Lower leg skin (tissue), 3 donors: ENCODE results near the gene PANK1.

Experiments
- POLR2A ChIP-seq, 2 donors: fragments of 450-650 bp; IDR thresholded peaks; one replicate each; pipeline ENCODE4 v1.6.1; 2016 to 2017; ENCODE audit warnings: antibody characterized with exemption in 2 of 2, mild to moderate bottlenecking in 1 of 2, moderate library complexity in 1 of 2
- TF ChIP-seq, protein P1 (sequence below), 3 donors: fragments of 450-650 bp; IDR thresholded peaks; one replicate each; pipeline ENCODE4 v1.5.1; 2016; ENCODE audit warnings: antibody characterized with exemption in 3 of 3, mild to moderate bottlenecking in 3 of 3, moderate library complexity in 2 of 3

- TF ChIP-seq, protein P1, sequence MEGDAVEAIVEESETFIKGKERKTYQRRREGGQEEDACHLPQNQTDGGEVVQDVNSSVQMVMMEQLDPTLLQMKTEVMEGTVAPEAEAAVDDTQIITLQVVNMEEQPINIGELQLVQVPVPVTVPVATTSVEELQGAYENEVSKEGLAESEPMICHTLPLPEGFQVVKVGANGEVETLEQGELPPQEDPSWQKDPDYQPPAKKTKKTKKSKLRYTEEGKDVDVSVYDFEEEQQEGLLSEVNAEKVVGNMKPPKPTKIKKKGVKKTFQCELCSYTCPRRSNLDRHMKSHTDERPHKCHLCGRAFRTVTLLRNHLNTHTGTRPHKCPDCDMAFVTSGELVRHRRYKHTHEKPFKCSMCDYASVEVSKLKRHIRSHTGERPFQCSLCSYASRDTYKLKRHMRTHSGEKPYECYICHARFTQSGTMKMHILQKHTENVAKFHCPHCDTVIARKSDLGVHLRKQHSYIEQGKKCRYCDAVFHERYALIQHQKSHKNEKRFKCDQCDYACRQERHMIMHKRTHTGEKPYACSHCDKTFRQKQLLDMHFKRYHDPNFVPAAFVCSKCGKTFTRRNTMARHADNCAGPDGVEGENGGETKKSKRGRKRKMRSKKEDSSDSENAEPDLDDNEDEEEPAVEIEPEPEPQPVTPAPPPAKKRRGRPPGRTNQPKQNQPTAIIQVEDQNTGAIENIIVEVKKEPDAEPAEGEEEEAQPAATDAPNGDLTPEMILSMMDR (IDR thresholded peaks at IDR 0.05), result no peak
- no peak for TF ChIP-seq POLR2A (IDR thresholded peaks at IDR 0.05)
These were observed 77.3 kb downstream of the PANK1 start for GRCh38 chr10:89567576-89568245.
